ENCODE results near the gene PEX7. TPM values are rescaled to one million over a fixed set of nuclear protein-coding genes. Genes with fewer than 3 reads are reported as not detected.
A peak's percentile ranks its signal among the peaks of the same experiment; 100 is the strongest.

PEX7 gene
- total RNA-seq, 6 experiments from 2014 or later, result 4.8 to 8.7 (median 5.2) TPM

GRCh38 chr6:136880748-136881460 is 58.5 kb downstream of the PEX7 start:
- Histone ChIP-seq H3K27me3 (no peaks in the 10 kb centered on the region), H3K27ac (no peak overlapping the region), H3K4me3 (no peak overlapping the region), H3K9me3 (no peaks in the 10 kb centered on the region), H3K36me3 (no peaks in the 10 kb centered on the region), H3K4me1 (no peaks in the 10 kb centered on the region)
- 91% methylated on average over 4 of the region's 4 CpGs for WGBS (ENCODE audit: insufficient coverage, low coverage, low lambda C conversion rate, missing lambda C conversion rate)
- intact Hi-C loops (cut with DNase I), result no loop called here
- DNase-seq, result no peak
- no peak for ATAC-seq
- TF ChIP-seq POLR2A (IDR thresholded peaks at IDR 0.05), result no peak
- TF ChIP-seq CTCF (IDR thresholded peaks at IDR 0.05), result no peak

GRCh38 chr6:136886091-136886490 is 63.7 kb downstream of the PEX7 start:
- intact Hi-C loops (cut with DNase I), result no loop called here

GRCh38 chr6:136887953-136888352 is 65.6 kb downstream of the PEX7 start:
- Histone ChIP-seq H3K4me1 (no peaks in the 10 kb centered on the region), H3K4me3 (no peak overlapping the region), H3K9me3 (no peaks in the 10 kb centered on the region), H3K27me3 (no peaks in the 10 kb centered on the region), H3K27ac (no peak overlapping the region), H3K36me3 (no peaks in the 10 kb centered on the region)
- TF ChIP-seq POLR2A (IDR thresholded peaks at IDR 0.05) (no peak), CTCF (IDR thresholded peaks at IDR 0.05) (no peak)
- intact Hi-C loops (cut with DNase I), result no loop called here
- ATAC-seq, result no peak
- DNase-seq, result no peak
- WGBS (ENCODE audit: insufficient coverage, low coverage, low lambda C conversion rate, missing lambda C conversion rate), result 55% methylated on average over 1 of the region's 1 CpG

More at GRCh38 chr6:136886091-136886490, 63.7 kb downstream of the PEX7 start:
- Histone ChIP-seq H3K36me3 (no peaks in the 10 kb centered on the region), H3K4me3 (no peak overlapping the region), H3K4me1 (no peaks in the 10 kb centered on the region), H3K27ac (no peak overlapping the region), H3K27me3 (no peaks in the 10 kb centered on the region), H3K9me3 (no peaks in the 10 kb centered on the region)
- ATAC-seq, result peak in 1 of 4 donors; percentile 87
- DNase-seq, result no peak
- WGBS (ENCODE audit: insufficient coverage, low coverage, low lambda C conversion rate, missing lambda C conversion rate), result 64% methylated on average over 3 of the region's 3 CpGs
- TF ChIP-seq POLR2A (IDR thresholded peaks at IDR 0.05) (no peak), CTCF (IDR thresholded peaks at IDR 0.05) (no peak)

GRCh38 chr6:136889271-136890193 is 67.1 kb downstream of the PEX7 start:
- TF ChIP-seq CTCF (IDR thresholded peaks at IDR 0.05) (no peak), POLR2A (IDR thresholded peaks at IDR 0.05) (no peak)
- no peaks in the 10 kb centered on the region for H3K9me3 ChIP-seq
- H3K27ac ChIP-seq, result no peak overlapping the region
- H3K36me3 ChIP-seq, result no peaks in the 10 kb centered on the region
- no peak overlapping the region for H3K4me3 ChIP-seq
- DNase-seq (no peak), ATAC-seq (no peak)
- intact Hi-C loops (cut with DNase I), result no loop called here
- H3K4me1 ChIP-seq, result no peaks in the 10 kb centered on the region
- WGBS (ENCODE audit: insufficient coverage, low coverage, low lambda C conversion rate, missing lambda C conversion rate), result 62% methylated on average over 6 of the region's 6 CpGs
- H3K27me3 ChIP-seq, result no peaks in the 10 kb centered on the region
